T-helper 22 cell (primary cell): ENCODE measurements around the gene TIE1.

Source experiments
- DNase-seq: peaks from one replicate; pipeline ENCODE4 v3.0.0-alpha.2; 2020; ENCODE audit warnings: low read depth

TIE1 gene

GRCh38 chr1:43293896-43294760 lies 6.7 kb upstream of the TIE1 start:
- no peak for DNase-seq

GRCh38 chr1:43294761-43295160 lies 6.0 kb upstream of the TIE1 start:
- DNase-seq: no peak

GRCh38 chr1:43296207-43296606 lies 4.6 kb upstream of the TIE1 start:
- DNase-seq: no peak

GRCh38 chr1:43298055-43298454 lies 2.7 kb upstream of the TIE1 start:
- DNase-seq: no peak

GRCh38 chr1:43299101-43299500 lies 1.7 kb upstream of the TIE1 start:
- no peak for DNase-seq

- DNase-seq: no peak
Observed at GRCh38 chr1:43302201-43302600, 1.4 kb downstream of the TIE1 start.

GRCh38 chr1:43302721-43303470 lies 2.1 kb downstream of the TIE1 start:
- DNase-seq: no peak

- DNase-seq: no peak
Observed at GRCh38 chr1:43303471-43304313, 2.9 kb downstream of the TIE1 start.

- no peak for DNase-seq
Observed at GRCh38 chr1:43304314-43304681, 3.5 kb downstream of the TIE1 start.

- no peak for DNase-seq
Observed at GRCh38 chr1:43304771-43305300, 4.1 kb downstream of the TIE1 start.

- no peak for DNase-seq
Observed at GRCh38 chr1:43305461-43305860, 4.7 kb downstream of the TIE1 start.

- no peak for DNase-seq
Observed at GRCh38 chr1:43305926-43306687, 5.3 kb downstream of the TIE1 start.

- DNase-seq: no peak
Observed at GRCh38 chr1:43306688-43307457, 6.1 kb downstream of the TIE1 start.

GRCh38 chr1:43307458-43308158 lies 6.8 kb downstream of the TIE1 start:
- no peak for DNase-seq

- DNase-seq: no peak
Observed at GRCh38 chr1:43308635-43309404, 8.0 kb downstream of the TIE1 start.

- no peak for DNase-seq
Observed at GRCh38 chr1:43309405-43310025, 8.7 kb downstream of the TIE1 start.

- no peak for DNase-seq
Observed at GRCh38 chr1:43311521-43311920, 10.7 kb downstream of the TIE1 start.

GRCh38 chr1:43312212-43312623 lies 11.4 kb downstream of the TIE1 start:
- DNase-seq: no peak
